HUES64 (cell line): ENCODE measurements around the gene PRR4. TPM values are rescaled to one million over a fixed set of nuclear protein-coding genes. Genes with fewer than 3 reads are reported as not detected.

Experiments used
- H3K27ac ChIP-seq: 2 replicates; pipeline ENCODE4 v1.7.0; 2013; ENCODE audit warnings: low read depth, low read length, inconsistent platforms
- H3K27me3 ChIP-seq: 2 replicates; pipeline ENCODE4 v1.6.1; 2013; ENCODE audit warnings: mild to moderate bottlenecking, low read length; ENCODE audit not compliant: insufficient read depth
- H3K36me3 ChIP-seq: 2 replicates; pipeline ENCODE4 v1.6.1; 2013; ENCODE audit warnings: mild to moderate bottlenecking, low read length; ENCODE audit not compliant: insufficient read depth
- H3K4me1 ChIP-seq: 2 replicates; pipeline ENCODE4 v1.6.1; 2013; ENCODE audit warnings: mild to moderate bottlenecking, low read length, moderate library complexity; ENCODE audit not compliant: insufficient read depth
- H3K4me3 ChIP-seq: 2 replicates; pipeline ENCODE4 v1.5.1; 2013; ENCODE audit warnings: mild to moderate bottlenecking, low read length, moderate library complexity
- H3K9ac ChIP-seq: 2 replicates; pipeline ENCODE4 v1.6.1; 2013; ENCODE audit warnings: mild to moderate bottlenecking, low read depth, low read length
- H3K9me3 ChIP-seq: 2 replicates; pipeline ENCODE4 v1.6.1; 2013; ENCODE audit warnings: low read depth, low read length; ENCODE audit not compliant: insufficient read depth
- WGBS: fragments of 150-250, 120-280 bp; methylation state at CpG from one replicate; pipeline ENCODE4 v1.1.7; 2013; ENCODE audit warnings: missing lambda C conversion rate; 5-methylcytosine and 5-hydroxymethylcytosine counted together
- polyA plus RNA-seq, 2 experiments: library from polyadenylated mRNA; stranded (reverse); fragments of 50-300 nt; gene quantifications; one replicate each; pipeline ENCODE4 v1.2.3, GENCODE V29; 2013

PRR4 gene, protein sequence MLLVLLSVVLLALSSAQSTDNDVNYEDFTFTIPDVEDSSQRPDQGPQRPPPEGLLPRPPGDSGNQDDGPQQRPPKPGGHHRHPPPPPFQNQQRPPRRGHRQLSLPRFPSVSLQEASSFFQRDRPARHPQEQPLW
- 2.8 TPM for polyA plus RNA-seq (2013, experiment 1 of 2)
- polyA plus RNA-seq (2013, experiment 2 of 2) = 2.0 TPM

DNA sequence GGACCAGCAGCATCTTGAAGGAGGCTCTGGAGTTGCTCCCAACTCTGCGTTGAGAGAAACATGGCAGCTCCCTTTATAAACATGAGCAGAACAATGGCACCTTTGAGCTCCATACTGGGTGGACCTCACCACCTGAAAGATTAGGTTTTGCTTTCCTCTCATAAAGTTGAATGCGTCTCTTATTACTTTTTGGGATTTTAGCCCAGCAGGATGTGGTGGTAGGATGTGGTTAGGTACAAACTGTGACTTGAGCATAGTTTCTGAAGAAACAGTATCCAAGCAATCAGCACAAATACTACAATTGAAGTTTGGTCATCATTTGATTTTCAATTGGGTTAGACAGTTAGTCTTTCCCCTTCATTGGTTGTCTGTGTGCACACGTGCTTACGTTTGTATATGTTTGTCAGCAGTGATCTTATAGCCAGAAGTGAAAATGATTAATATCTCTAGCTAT, at the start of gene PRR4:
Gene PRR4 (minus strand): TSS at position 51 of the 454 bp plus-strand sequence. CDS start 38 bp downstream, at position 13.
- H3K9ac ChIP-seq = no peak within 1 kb of the TSS
- H3K27ac ChIP-seq = no peak within 1 kb of the TSS
- WGBS = 93% methylated on average over 4 of the region's 4 CpGs
- no peaks in the 10 kb centered on the region for H3K9me3 ChIP-seq
- peaks cover 6% of the 10 kb centered on the region; the same call in 1 of the 2 replicates for H3K36me3 ChIP-seq
- no peak within 1 kb of the TSS for H3K4me3 ChIP-seq
- no peaks in the 10 kb centered on the region for H3K27me3 ChIP-seq
- 0 out of 2 replicates have a peak, but pooled peaks cover 4% of the 10 kb centered on the region for H3K4me1 ChIP-seq

DNA sequence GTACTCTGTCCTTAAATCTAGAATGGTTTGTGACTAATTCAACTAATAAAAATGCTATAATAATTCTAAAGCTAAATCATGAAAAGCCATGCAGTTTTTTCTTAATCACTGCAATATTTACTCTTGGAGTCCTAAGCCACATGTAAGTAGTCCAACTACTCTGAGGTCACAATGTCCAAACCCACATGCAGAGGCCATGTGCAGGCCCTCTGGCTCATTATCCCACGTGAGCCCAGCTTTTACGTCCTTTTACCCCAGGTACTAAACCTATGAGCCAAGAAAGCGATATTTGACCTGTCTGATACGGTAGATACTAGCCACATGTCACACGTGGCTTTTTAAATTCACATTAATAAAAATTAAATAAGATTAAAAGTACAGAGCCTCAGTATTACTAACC, 47.6 kb upstream of the PRR4 start:
- over 99% methylated on average over 4 of the region's 5 CpGs for WGBS
- Histone ChIP-seq H3K36me3 (no peaks in the 10 kb centered on the region), H3K4me3 (no peak overlapping the region), H3K27ac (no peak overlapping the region), H3K4me1 (no peaks in the 10 kb centered on the region), H3K27me3 (no peaks in the 10 kb centered on the region), H3K9ac (no peak overlapping the region), H3K9me3 (no peaks in the 10 kb centered on the region)

DNA sequence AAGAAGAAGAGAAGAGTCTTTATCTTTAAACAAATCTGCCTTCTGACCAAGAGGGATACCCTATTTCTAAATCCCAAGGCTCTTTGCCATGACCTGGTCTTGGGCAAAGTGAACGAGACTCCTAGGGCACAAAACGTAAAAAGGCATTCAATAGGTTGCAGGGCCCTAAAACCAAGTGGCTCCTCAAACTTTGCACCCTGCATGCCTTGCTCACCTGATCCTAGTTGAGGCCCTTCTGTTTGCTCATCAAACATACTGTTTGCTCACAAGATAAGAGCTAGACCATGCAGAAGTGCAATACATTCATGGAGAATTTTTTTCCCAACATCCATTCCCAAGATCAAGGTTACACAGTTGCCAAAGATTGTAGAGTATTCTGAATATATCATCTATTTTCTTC, 42.7 kb upstream of the PRR4 start:
- H3K4me1 ChIP-seq = peaks cover 5% of the 10 kb centered on the region; the same call in 1 of the 2 replicates
- 93% methylated on average over 2 of the region's 2 CpGs for WGBS
- H3K4me3 ChIP-seq = no peak overlapping the region
- no peak overlapping the region for H3K27ac ChIP-seq
- no peaks in the 10 kb centered on the region for H3K9me3 ChIP-seq
- H3K36me3 ChIP-seq = no peaks in the 10 kb centered on the region
- H3K9ac ChIP-seq = no peak overlapping the region
- H3K27me3 ChIP-seq = no peaks in the 10 kb centered on the region

DNA sequence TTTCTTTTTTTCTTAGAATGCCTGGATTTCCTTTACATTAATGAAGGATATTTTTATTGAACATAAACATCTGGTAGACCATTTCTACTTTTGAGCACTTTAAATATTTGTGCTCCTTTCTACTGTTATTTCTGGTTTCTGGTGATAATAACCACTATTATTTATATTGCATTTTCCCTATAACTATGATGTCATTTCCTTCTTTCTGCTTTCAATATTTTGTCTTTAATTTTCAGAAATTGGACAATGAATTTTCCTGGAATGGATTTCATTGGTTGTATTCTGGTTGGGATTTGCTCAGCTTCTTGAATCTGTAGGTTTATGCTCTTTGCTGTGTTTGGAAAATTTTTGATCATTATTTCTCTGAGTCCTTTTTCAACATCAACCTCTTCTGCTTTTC, 40.0 kb upstream of the PRR4 start:
- H3K4me3 ChIP-seq = no peak overlapping the region
- peaks cover 5% of the 10 kb centered on the region; the same call in 1 of the 2 replicates for H3K4me1 ChIP-seq
- H3K36me3 ChIP-seq = no peaks in the 10 kb centered on the region
- H3K27me3 ChIP-seq = no peaks in the 10 kb centered on the region
- H3K9me3 ChIP-seq = no peaks in the 10 kb centered on the region
- H3K9ac ChIP-seq = no peak overlapping the region
- H3K27ac ChIP-seq = no peak overlapping the region

DNA sequence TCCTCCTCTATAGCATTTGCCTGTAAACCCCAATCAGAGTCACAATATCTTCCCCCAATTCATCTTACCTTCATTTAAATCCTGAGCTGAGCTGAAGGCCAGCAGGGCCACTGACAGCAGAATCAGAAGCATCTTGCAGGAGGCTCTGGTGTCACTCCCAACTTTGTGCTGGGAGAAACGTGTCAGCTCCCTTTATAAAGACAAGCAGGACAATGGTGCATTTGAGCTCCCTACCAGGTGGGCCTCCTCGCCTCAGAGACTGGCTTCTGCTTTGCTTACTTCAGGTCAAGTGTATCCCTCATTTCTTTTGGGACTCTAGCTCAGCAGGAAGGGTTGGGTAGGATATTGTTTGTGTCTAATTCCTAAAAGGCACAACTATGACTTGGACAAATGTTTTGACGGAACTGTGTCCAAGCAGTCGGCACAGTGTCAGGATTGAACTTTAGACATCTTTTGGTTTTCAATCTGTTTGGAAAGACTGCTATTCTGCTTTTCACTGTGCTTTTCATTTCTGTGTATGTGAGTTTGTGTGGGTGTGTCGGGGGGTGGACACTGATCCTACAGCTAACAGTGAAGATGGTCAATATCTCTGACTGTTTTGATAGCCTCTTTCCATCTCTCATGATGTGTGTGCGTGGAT, 34.9 kb upstream of the PRR4 start, which contains the start of gene PRH1:
Gene PRH1 (minus strand): TSS at position 170 of the 640 bp plus-strand sequence. CDS start 38 bp downstream, at position 132.
- Histone ChIP-seq H3K27me3 (no peaks in the 10 kb centered on the region), H3K36me3 (peaks cover 3% of the 10 kb centered on the region; the same call in 1 of the 2 replicates), H3K27ac (no peak within 1 kb of the TSS), H3K9me3 (no peaks in the 10 kb centered on the region), H3K4me3 (no peak within 1 kb of the TSS), H3K9ac (no peak within 1 kb of the TSS), H3K4me1 (no peaks in the 10 kb centered on the region)
- 91% methylated on average over 5 of the region's 6 CpGs for WGBS

DNA sequence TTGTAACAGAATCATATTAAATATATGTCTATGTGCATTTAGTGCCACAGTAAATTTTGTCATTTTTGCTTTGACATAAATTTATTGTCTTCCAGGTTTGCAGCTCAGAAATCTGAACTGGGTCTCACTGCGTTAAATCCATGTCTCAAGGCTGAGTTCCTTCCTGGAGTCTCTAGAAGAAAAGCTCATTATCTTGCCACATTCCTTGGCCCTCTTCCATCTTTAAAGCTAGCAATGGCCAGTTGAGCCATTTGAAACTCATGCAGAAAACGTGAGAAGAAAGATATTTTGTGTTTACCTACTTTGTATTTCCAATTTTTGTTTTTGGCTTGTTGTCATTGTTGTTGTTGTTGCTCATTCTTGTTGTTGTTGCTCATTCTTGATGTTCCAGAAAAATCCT, 24.1 kb upstream of the PRR4 start:
- 86% methylated on average over 2 of the region's 2 CpGs for WGBS
- no peaks in the 10 kb centered on the region for H3K9me3 ChIP-seq
- peaks cover 10% of the 10 kb centered on the region; the same call in 1 of the 2 replicates for H3K36me3 ChIP-seq
- H3K4me3 ChIP-seq = no peak overlapping the region
- no peak overlapping the region for H3K9ac ChIP-seq
- H3K27me3 ChIP-seq = no peaks in the 10 kb centered on the region
- no peak overlapping the region for H3K27ac ChIP-seq
- H3K4me1 ChIP-seq = no peaks in the 10 kb centered on the region

DNA sequence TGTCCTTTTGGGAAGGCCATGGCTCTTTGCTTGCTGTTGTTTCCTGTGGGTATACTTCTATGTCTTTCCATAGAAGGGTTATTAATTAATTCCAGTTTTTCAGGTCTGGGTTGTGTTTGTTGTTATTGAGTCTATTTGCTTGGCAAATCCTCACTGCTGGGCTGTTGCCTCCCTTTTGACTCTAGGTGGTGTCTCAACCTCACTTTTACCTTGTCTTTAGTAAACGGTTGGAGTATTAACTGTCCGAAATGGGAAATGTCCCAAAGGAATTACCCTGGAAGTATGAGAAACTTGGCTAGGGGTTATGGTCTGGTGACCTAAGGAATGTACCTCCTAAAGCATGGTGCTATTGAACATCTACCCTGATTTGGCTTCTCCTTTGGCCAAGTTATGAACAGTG, 18.1 kb upstream of the PRR4 start:
- Histone ChIP-seq H3K9me3 (0 out of 2 replicates have a peak, but pooled peaks cover 3% of the 10 kb centered on the region), H3K27me3 (no peaks in the 10 kb centered on the region), H3K27ac (no peak overlapping the region), H3K4me1 (no peaks in the 10 kb centered on the region), H3K4me3 (no peak overlapping the region), H3K36me3 (no peaks in the 10 kb centered on the region), H3K9ac (no peak overlapping the region)
- 93% methylated on average over 2 of the region's 2 CpGs for WGBS

DNA sequence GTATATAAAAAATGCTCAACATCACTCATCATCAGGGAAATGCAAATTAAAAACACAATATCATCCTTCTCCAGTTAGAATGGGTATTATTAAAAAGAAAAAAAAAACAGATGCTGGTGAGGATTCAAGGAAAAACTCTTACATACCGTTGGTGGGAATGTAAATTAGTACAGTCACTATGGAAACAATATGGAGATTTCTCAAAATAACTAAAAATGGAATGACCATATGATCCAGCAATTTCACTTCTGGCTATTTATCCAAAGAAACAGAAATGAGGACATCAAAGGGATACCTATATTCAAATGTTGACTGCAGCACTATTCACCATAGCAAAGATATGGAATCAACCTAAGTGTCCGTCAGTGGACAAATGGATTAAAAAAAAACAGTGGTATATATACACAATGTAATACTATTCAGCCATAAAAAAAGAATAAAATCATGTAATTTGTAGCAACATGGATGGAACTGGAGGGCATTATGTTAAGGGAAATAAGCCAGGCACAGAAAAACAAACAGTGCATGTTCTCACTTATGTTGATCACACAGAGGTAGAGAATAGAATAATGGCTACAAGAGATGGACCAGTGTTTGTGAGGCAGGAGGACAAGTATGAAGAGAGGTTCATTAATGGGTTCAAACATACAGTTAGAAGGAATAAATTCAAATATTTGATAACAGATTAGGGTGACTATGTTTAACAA, 14.4 kb upstream of the PRR4 start:
- H3K9me3 ChIP-seq = 0 out of 2 replicates have a peak, but pooled peaks cover 5% of the 10 kb centered on the region
- no peaks in the 10 kb centered on the region for H3K27me3 ChIP-seq
- H3K36me3 ChIP-seq = no peaks in the 10 kb centered on the region; the same call in 1 of the 2 replicates
- H3K4me3 ChIP-seq = no peak overlapping the region
- H3K4me1 ChIP-seq = no peaks in the 10 kb centered on the region
- H3K9ac ChIP-seq = no peak overlapping the region
- no peak overlapping the region for H3K27ac ChIP-seq
- WGBS = no CpG with 5 or more reads among the region's 2 CpGs

DNA sequence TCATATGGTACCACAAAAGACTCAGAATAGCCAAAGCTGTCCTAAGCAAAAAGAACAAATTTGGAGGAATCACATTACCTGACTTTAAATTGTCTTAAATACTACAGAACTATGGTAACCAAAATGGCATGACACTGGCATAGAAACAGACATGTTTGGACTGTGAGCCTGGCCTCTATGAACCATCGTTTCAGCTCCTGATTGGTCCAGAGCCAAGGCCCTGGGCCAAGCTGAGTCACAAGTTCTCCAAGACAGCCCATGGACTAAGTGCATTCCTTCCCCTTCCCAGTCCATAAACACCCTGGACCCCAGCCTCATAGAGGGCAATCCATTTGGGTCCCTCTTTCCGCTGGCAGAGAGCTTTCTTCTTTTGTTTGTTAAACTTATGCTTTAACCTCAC, 12.1 kb upstream of the PRR4 start:
- no peaks in the 10 kb centered on the region for H3K4me1 ChIP-seq

DNA sequence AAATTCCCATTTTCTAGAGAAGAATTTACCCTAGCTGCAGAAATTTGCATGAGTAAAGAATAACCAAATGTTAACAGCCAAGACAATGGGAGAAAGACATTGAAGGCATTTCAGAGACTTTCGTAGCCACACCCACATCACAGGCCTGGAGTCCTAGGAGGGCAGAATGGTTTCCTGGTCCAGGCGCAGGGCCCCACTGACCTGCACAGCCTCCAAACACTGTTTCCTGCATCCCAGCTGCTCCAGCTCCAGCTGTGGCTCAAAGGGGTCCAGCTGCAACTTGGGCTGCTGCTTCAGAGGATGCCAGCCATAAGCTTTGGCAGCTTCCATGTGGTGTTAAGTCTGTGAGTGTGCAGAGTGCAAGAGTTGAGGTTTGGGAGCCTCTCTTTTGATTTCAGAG, 6.5 kb upstream of the PRR4 start:
- Histone ChIP-seq H3K9me3 (peaks cover 30% of the 10 kb centered on the region), H3K27me3 (no peaks in the 10 kb centered on the region), H3K4me1 (no peaks in the 10 kb centered on the region), H3K9ac (no peak overlapping the region), H3K27ac (no peak overlapping the region), H3K4me3 (no peak overlapping the region), H3K36me3 (peaks cover 11% of the 10 kb centered on the region; the same call in 1 of the 2 replicates)
- 94% methylated on average over 2 of the region's 2 CpGs for WGBS

More for the DNA sequence above, 12.1 kb upstream of the PRR4 start:
- no peak overlapping the region for H3K27ac ChIP-seq
- H3K4me3 ChIP-seq = no peak overlapping the region
- peaks cover 5% of the 10 kb centered on the region; the same call in 1 of the 2 replicates for H3K36me3 ChIP-seq
- no peaks in the 10 kb centered on the region for H3K27me3 ChIP-seq
- peaks cover 21% of the 10 kb centered on the region for H3K9me3 ChIP-seq
- H3K9ac ChIP-seq = no peak overlapping the region
- WGBS = 92% methylated on average over 2 of the region's 2 CpGs

DNA sequence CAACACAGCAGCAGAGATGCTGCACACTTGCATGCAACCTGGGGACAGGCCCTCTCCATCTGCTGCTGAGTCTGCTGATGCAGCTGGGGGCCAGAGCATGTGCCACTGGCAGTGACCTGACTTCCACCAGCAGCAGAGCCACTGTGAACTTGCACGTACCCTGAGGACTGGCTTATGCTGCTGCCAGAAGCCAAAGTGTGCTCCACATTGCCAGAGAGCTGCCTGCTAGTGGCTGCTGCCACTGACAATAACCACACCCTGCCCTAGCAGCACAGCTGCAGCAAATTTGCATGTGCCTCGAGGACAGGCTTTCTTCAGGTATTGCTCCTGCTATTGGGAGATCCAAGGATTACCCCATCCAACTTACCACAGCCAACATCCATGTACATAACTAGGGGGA, 4.5 kb upstream of the PRR4 start:
- H3K36me3 ChIP-seq = peaks cover 11% of the 10 kb centered on the region; the same call in 1 of the 2 replicates
- H3K9ac ChIP-seq = no peak overlapping the region
- H3K27me3 ChIP-seq = no peaks in the 10 kb centered on the region
- H3K4me3 ChIP-seq = no peak overlapping the region
- 86% methylated on average over 2 of the region's 2 CpGs for WGBS
- H3K27ac ChIP-seq = no peak overlapping the region
- H3K4me1 ChIP-seq = no peaks in the 10 kb centered on the region
- H3K9me3 ChIP-seq = peaks cover 30% of the 10 kb centered on the region
